Loucy (cell line): ENCODE measurements around the gene PRRC2B.

Experiments
- CTCF ChIP-seq: fragments of 200-600 bp; sonication (generic); conservative IDR thresholded peaks from 2 replicates; pipeline ENCODE4 v1.5.1; 2014; ENCODE audit warnings: mild to moderate bottlenecking, antibody characterized with exemption, low read length
- EZH2phosphoT487 ChIP-seq: fragments of 200-600 bp; IDR thresholded peaks from 2 replicates; pipeline ENCODE4 v1.6.1; 2018; ENCODE audit warnings: antibody characterized with exemption, mild to moderate bottlenecking, moderate library complexity, borderline replicate concordance

- TF ChIP-seq CTCF (no peak), EZH2phosphoT487 (no peak)
Observed at GRCh38 chr9:131483319-131484050, 89.6 kb downstream of the PRRC2B start.
